Transverse colon (tissue), 4 donors: ENCODE data around the gene CCDC7. TPM values are rescaled to one million over a fixed set of nuclear protein-coding genes. Genes with fewer than 3 reads are reported as not detected.

Source experiments
- DNase-seq: peaks from one replicate; pipeline ENCODE4 v3.0.0-alpha.2; 2019
- H3K27ac ChIP-seq, 4 donors: fragments of 200-600 bp; sonication (generic); 2 replicates each; pipeline ENCODE4 v1.5.1; 2016 to 2018; ENCODE audit warnings: inconsistent platforms in 4 of 4
- H3K27me3 ChIP-seq: fragments of 200-600 bp; sonication (generic); 2 replicates; pipeline ENCODE4 v1.5.1; 2017; ENCODE audit warnings: inconsistent platforms
- H3K36me3 ChIP-seq, 4 donors: fragments of 200-600 bp; sonication (generic); 2 replicates each; pipeline ENCODE4 v1.5.1; 2017 to 2019; ENCODE audit warnings: inconsistent platforms in 4 of 4
- H3K4me1 ChIP-seq, 4 donors: fragments of 200-600 bp; sonication (generic); 2 replicates each; pipeline ENCODE4 v1.5.1; 2017 to 2020; ENCODE audit warnings: inconsistent platforms in 4 of 4
- H3K4me3 ChIP-seq, 4 donors: fragments of 200-600 bp; sonication (generic); 1 replicate in 1 of 4; 2 replicates in 3 of 4; pipeline versions ENCODE4 v1.5.1 to v1.6.1; 2017 to 2019; ENCODE audit warnings: inconsistent platforms in 4 of 4
- H3K9me3 ChIP-seq, 2 donors: fragments of 200-600 bp; sonication (generic); 2 replicates each; pipeline ENCODE4 v1.5.1; 2017 to 2019; ENCODE audit warnings: inconsistent platforms in 2 of 2
- CTCF ChIP-seq, 5 experiments: fragments of 200-600 bp in 3 of 5; fragments of 450-650 bp in 2 of 5; sonication (generic) in 3 of 5; IDR thresholded peaks; 1 replicate in 2 of 5; 2 replicates in 3 of 5; pipeline ENCODE4 v1.5.1; 2016 to 2017; ENCODE audit warnings: antibody characterized with exemption in 5 of 5, inconsistent platforms in 3 of 5, mild to moderate bottlenecking in 2 of 5, moderate library complexity in 1 of 5
- EP300 ChIP-seq: sonication (generic); formaldehyde crosslinking; IDR thresholded peaks from one replicate; pipeline ENCODE4 v1.6.1; 2017; ENCODE audit warnings: antibody characterized with exemption, low read depth
- POLR2A ChIP-seq: fragments of 450-650 bp; IDR thresholded peaks from one replicate; pipeline ENCODE4 v1.6.1; 2016; ENCODE audit warnings: antibody characterized with exemption, mild to moderate bottlenecking, moderate library complexity
- POLR2AphosphoS5 ChIP-seq, 3 donors: sonication (generic); formaldehyde crosslinking; IDR thresholded peaks; one replicate each; pipeline ENCODE4 v1.6.1; 2016; ENCODE audit warnings: antibody characterized with exemption in 3 of 3
- WGBS, 2 donors: methylation state at CpG; one replicate each; pipeline ENCODE4 v1.1.5; 2018; ENCODE audit warnings: low coverage in 1 of 2; 5-methylcytosine and 5-hydroxymethylcytosine counted together
- in situ Hi-C, 4 donors: fragments of 200-750 bp; cut with MboI; loops; one replicate each; pipeline versions ENCODE4 v1.15.0 to v1.15.1; 2017; ENCODE audit warnings: low sequenced_read_pairs in 3 of 4, low pct_ligation_motif_present in 1 of 4, low pct_unique_long_range_greater_than_20kb in 1 of 4
- intact Hi-C: fragments of 100-400 bp; cut with DNase I; formaldehyde crosslinking; loops from one replicate; pipeline ENCODE4 v1.15.1; 2023; ENCODE audit warnings: low total_unique reads
- total RNA-seq, 4 donors: library from RNA; depleted of rRNA; stranded (reverse); fragments of >200 nt; gene quantifications; one replicate each; pipeline ENCODE4 v1.1.0, GENCODE V29; 2016

Gene CCDC7
- total RNA-seq, 4 donors from 2014 or later, result 4.8 to 17.6 (median 13.3) TPM

- no peaks in the 10 kb centered on the region for H3K9me3 ChIP-seq
- in situ Hi-C loops, result no loop called here
- intact Hi-C loops, result no loop called here
- no peak overlapping the region for H3K4me3 ChIP-seq
- no peaks in the 10 kb centered on the region for H3K36me3 ChIP-seq
- H3K27me3 ChIP-seq, result no peaks in the 10 kb centered on the region
- TF ChIP-seq POLR2A, result no peak
- no peak for TF ChIP-seq POLR2AphosphoS5 (IDR thresholded peaks at IDR 0.05)
- TF ChIP-seq CTCF (IDR thresholded peaks at IDR 0.05), result no peak
- TF ChIP-seq EP300, result no peak
- H3K4me1 ChIP-seq, result no peaks in the 10 kb centered on the region
- H3K27ac ChIP-seq, result no peak overlapping the region
- WGBS, 2 donors, result 55 to 63% methylated on average over 1 of the region's 1 CpG
- DNase-seq, result no peak
These were observed 419.2 kb downstream of the CCDC7 start for GRCh38 chr10:32865170-32865569.

- no peak for TF ChIP-seq POLR2A
- TF ChIP-seq POLR2AphosphoS5 (IDR thresholded peaks at IDR 0.05), result no peak
- TF ChIP-seq CTCF (IDR thresholded peaks at IDR 0.05), result no peak
- no peak for TF ChIP-seq EP300
- no peak overlapping the region for H3K27ac ChIP-seq
- intact Hi-C loops (no loop called here), in situ Hi-C loops (no loop called here)
- H3K4me3 ChIP-seq, result no peak overlapping the region
- H3K4me1 ChIP-seq, result no peaks in the 10 kb centered on the region
- no peaks in the 10 kb centered on the region for H3K9me3 ChIP-seq
- no peaks in the 10 kb centered on the region for H3K36me3 ChIP-seq
- DNase-seq, result no peak
- no peaks in the 10 kb centered on the region for H3K27me3 ChIP-seq
These were observed 432.0 kb downstream of the CCDC7 start for GRCh38 chr10:32877915-32878314.

- in situ Hi-C loops, result no loop called here
- Histone ChIP-seq H3K9me3 (no peaks in the 10 kb centered on the region), H3K27ac (no peak overlapping the region), H3K27me3 (no peaks in the 10 kb centered on the region), H3K36me3 (no peaks in the 10 kb centered on the region), H3K4me1 (no peaks in the 10 kb centered on the region), H3K4me3 (no peak overlapping the region)
- intact Hi-C loops, result no loop called here
- no peak for DNase-seq
- TF ChIP-seq CTCF (IDR thresholded peaks at IDR 0.05), result no peak
- no peak for TF ChIP-seq POLR2A
- no peak for TF ChIP-seq EP300
- TF ChIP-seq POLR2AphosphoS5 (IDR thresholded peaks at IDR 0.05), result no peak
These were observed 432.7 kb downstream of the CCDC7 start for GRCh38 chr10:32878646-32879045.

GRCh38 chr10:32882076-32882475, 436.1 kb downstream of the CCDC7 start:
- no peaks in the 10 kb centered on the region for H3K27me3 ChIP-seq
- no peak overlapping the region for H3K4me3 ChIP-seq
- no peaks in the 10 kb centered on the region for H3K9me3 ChIP-seq
- in situ Hi-C loops, result no loop called here
- no peak overlapping the region for H3K27ac ChIP-seq
- no peaks in the 10 kb centered on the region for H3K36me3 ChIP-seq
- WGBS, 2 donors, result 90 to 95% methylated on average over 6 of the region's 6 CpGs
- no peak for TF ChIP-seq POLR2A
- no peak for TF ChIP-seq EP300
- TF ChIP-seq POLR2AphosphoS5 (IDR thresholded peaks at IDR 0.05), result no peak
- no peak for TF ChIP-seq CTCF (IDR thresholded peaks at IDR 0.05)
- intact Hi-C loops, result no loop called here
- no peak for DNase-seq
- no peaks in the 10 kb centered on the region for H3K4me1 ChIP-seq
